NCI-H526 (cell line): ENCODE data around the gene SLC22A17.
A peak's percentile ranks its signal among the peaks of the same experiment; 100 is the strongest.
"Not testable (repeated sequence)": the region's sequence is repeated elsewhere in the genome, so short reads cannot be mapped to it uniquely, and the experiment has no call there.

ENCODE experiments used
- DNase-seq, 2 experiments: peaks; one replicate each; lab custom pipeline; 2025; lab: John Stamatoyannopoulos, UW

Gene SLC22A17

GRCh38 chr14:23339506-23340268 lies 13.0 kb downstream of the SLC22A17 start:
- DNase-seq = no peak

GRCh38 chr14:23335623-23336022 lies 17.1 kb downstream of the SLC22A17 start:
- no peak for DNase-seq

GRCh38 chr14:23327947-23328744 lies 24.5 kb downstream of the SLC22A17 start:
- peak; percentile 27 to 82 for DNase-seq

- DNase-seq = no peak
Measured at GRCh38 chr14:23326491-23327332, 26.0 kb downstream of the SLC22A17 start.

- not testable (repeated sequence) for DNase-seq
Measured at GRCh38 chr14:23325746-23326145, 26.9 kb downstream of the SLC22A17 start.

GRCh38 chr14:23324993-23325392 lies 27.7 kb downstream of the SLC22A17 start:
- DNase-seq = no peak

- DNase-seq = no peak
Measured at GRCh38 chr14:23324455-23324846, 28.2 kb downstream of the SLC22A17 start.

GRCh38 chr14:23323838-23324454 lies 28.7 kb downstream of the SLC22A17 start:
- DNase-seq = no peak

- DNase-seq = no peak
Measured at GRCh38 chr14:23322568-23323517, 29.8 kb downstream of the SLC22A17 start.

GRCh38 chr14:23321572-23322547 lies 30.8 kb downstream of the SLC22A17 start:
- peak; percentile 20 to 50 for DNase-seq

- peak; percentile 99 for DNase-seq
Measured at GRCh38 chr14:23320584-23321571, 31.8 kb downstream of the SLC22A17 start, which contains the start of gene PABPN1. TSS of gene PABPN1 (plus strand) at chr14:23321457. CDS start at chr14:23321470, 13 bp downstream.

- DNase-seq = no peak
Measured at GRCh38 chr14:23319746-23320583, 32.7 kb downstream of the SLC22A17 start.

GRCh38 chr14:23316300-23316699 lies 36.4 kb downstream of the SLC22A17 start:
- DNase-seq = no peak

- DNase-seq = no peak
Measured at GRCh38 chr14:23310546-23310945, 42.1 kb downstream of the SLC22A17 start.

GRCh38 chr14:23308721-23309445 lies 43.8 kb downstream of the SLC22A17 start:
- DNase-seq = no peak
